Thoracic aorta (tissue), 2 donors: Measurements from ENCODE around the gene TRAF1. TPM values are rescaled to one million over a fixed set of nuclear protein-coding genes. Genes with fewer than 3 reads are reported as not detected.

ENCODE experiments used
- ATAC-seq: fragments of 150-250 bp; one replicate; pipeline ENCODE4 v1.8.0; 2017; ENCODE audit warnings: low read depth; ENCODE audit not compliant: insufficient number of reproducible peaks, low FRiP score
- DNase-seq: peaks from one replicate; pipeline ENCODE4 v3.0.0-alpha.2; 2020; ENCODE audit warnings: low spot score
- H3K27ac ChIP-seq, 2 donors: fragments of 200-600 bp; sonication (generic); 1 replicate in 1 of 2; 2 replicates in 1 of 2; pipeline ENCODE4 v1.5.1; 2016; ENCODE audit warnings: mild to moderate bottlenecking in 2 of 2, moderate library complexity in 2 of 2
- H3K27me3 ChIP-seq: fragments of 200-600 bp; sonication (generic); replicated peaks from 2 replicates; pipeline ENCODE4 v1.6.0; 2016; ENCODE audit warnings: mild to moderate bottlenecking; ENCODE audit not compliant: insufficient read depth
- H3K36me3 ChIP-seq: fragments of 200-600 bp; sonication (generic); one replicate; pipeline ENCODE4 v1.5.1; 2016
- H3K4me1 ChIP-seq, 2 donors: fragments of 200-600 bp; sonication (generic); 1 replicate in 1 of 2; 2 replicates in 1 of 2; pipeline versions ENCODE4 v1.5.1 to v1.6.0; 2016; ENCODE audit warnings: low read depth in 2 of 2, mild to moderate bottlenecking in 1 of 2; ENCODE audit not compliant: control insufficient read depth in 1 of 2
- H3K4me3 ChIP-seq: fragments of 200-600 bp; sonication (generic); 2 replicates; pipeline ENCODE4 v1.5.1; 2016; ENCODE audit warnings: mild to moderate bottlenecking
- H3K9me3 ChIP-seq: fragments of 200-600 bp; sonication (generic); 2 replicates; pipeline ENCODE4 v1.5.1; 2016
- CTCF ChIP-seq: fragments of 200-600 bp; sonication (generic); IDR thresholded peaks from one replicate; pipeline ENCODE4 v1.5.1; 2019; ENCODE audit warnings: antibody characterized with exemption
- total RNA-seq, 2 donors: library from RNA; depleted of rRNA; stranded (reverse); fragments of >200 nt; gene quantifications; one replicate each; pipeline versions ENCODE4 v1.1.0 to v1.2.3, GENCODE V29; 2016

The TRAF1 gene
- total RNA-seq, 2 donors from 2014 or later, result 36.4 to 52.5 TPM

GRCh38 chr9:120899490-120900068 lies 27.0 kb downstream of the TRAF1 start:
- ATAC-seq (no peak), DNase-seq (no peak)
- Histone ChIP-seq H3K27me3 (no peaks in the 10 kb centered on the region), H3K27ac (no peak overlapping the region), H3K4me1 (peaks cover 15 to 37% of the 10 kb centered on the region in 2 donors), H3K9me3 (no peaks in the 10 kb centered on the region), H3K36me3 (peaks cover 18% of the 10 kb centered on the region), H3K4me3 (no peak overlapping the region)
- TF ChIP-seq CTCF, result no peak

- H3K9me3 ChIP-seq, result no peaks in the 10 kb centered on the region
- no peak for TF ChIP-seq CTCF
- no peak overlapping the region for H3K4me3 ChIP-seq
- DNase-seq (no peak), ATAC-seq (no peak)
- no peaks in the 10 kb centered on the region for H3K27me3 ChIP-seq
- peaks cover 15 to 49% of the 10 kb centered on the region in 2 donors for H3K4me1 ChIP-seq
- H3K36me3 ChIP-seq, result peaks cover 8% of the 10 kb centered on the region
- H3K27ac ChIP-seq, result no peak overlapping the region
These were observed 28.2 kb downstream of the TRAF1 start for GRCh38 chr9:120898396-120898795.

GRCh38 chr9:120895951-120896350 lies 30.6 kb downstream of the TRAF1 start:
- no peaks in the 10 kb centered on the region for H3K27me3 ChIP-seq
- H3K27ac ChIP-seq, result peak overlapping the region; percentile 89 to 91
- H3K4me3 ChIP-seq, result no peak overlapping the region
- DNase-seq (no peak), ATAC-seq (no peak)
- TF ChIP-seq CTCF, result no peak
- no peaks in the 10 kb centered on the region for H3K36me3 ChIP-seq
- H3K4me1 ChIP-seq, result peaks cover 17 to 67% of the 10 kb centered on the region in 2 donors
- no peaks in the 10 kb centered on the region for H3K9me3 ChIP-seq

GRCh38 chr9:120894321-120895148 lies 32.1 kb downstream of the TRAF1 start:
- H3K9me3 ChIP-seq, result no peaks in the 10 kb centered on the region
- TF ChIP-seq CTCF, result no peak
- H3K27me3 ChIP-seq, result no peaks in the 10 kb centered on the region
- no peak for ATAC-seq
- DNase-seq, result no peak
- peak overlapping the region; percentile 52 for H3K4me3 ChIP-seq
- H3K36me3 ChIP-seq, result no peaks in the 10 kb centered on the region
- H3K4me1 ChIP-seq, result peaks cover 17 to 81% of the 10 kb centered on the region in 2 donors
- peak overlapping the region; percentile 89 to 91 for H3K27ac ChIP-seq

GRCh38 chr9:120893611-120894307 lies 32.8 kb downstream of the TRAF1 start:
- no peak for TF ChIP-seq CTCF
- Histone ChIP-seq H3K4me1 (peaks cover 17 to 85% of the 10 kb centered on the region in 2 donors), H3K4me3 (no peak overlapping the region), H3K36me3 (no peaks in the 10 kb centered on the region), H3K9me3 (no peaks in the 10 kb centered on the region), H3K27ac (peak overlapping the region; percentile 89 to 91), H3K27me3 (no peaks in the 10 kb centered on the region)
- ATAC-seq, result no peak
- no peak for DNase-seq
